Activated CD4-positive, alpha-beta T cell treated with anti-CD3 and anti-CD28 coated beads, Interleukin-2, amount 10 ng/mL, durations not matched to agents 24 days and 14 days (primary cell): ENCODE results near the gene DOCK8. TPM values are rescaled to one million over a fixed set of nuclear protein-coding genes. Genes with fewer than 3 reads are reported as not detected.

Experiments
- DNase-seq: peaks from one replicate; pipeline ENCODE4 v3.0.0; 2022
- H3K27ac Mint-ChIP-seq: one replicate; pipeline ENCODE4 v1.8.0; 2022; ENCODE audit warnings: mild to moderate bottlenecking, mixed read lengths
- H3K27me3 Mint-ChIP-seq: one replicate; pipeline ENCODE4 v1.8.0; 2022; ENCODE audit warnings: mixed read lengths
- H3K36me3 Mint-ChIP-seq: one replicate; pipeline ENCODE4 v1.8.0; 2022; ENCODE audit warnings: low read depth, mild to moderate bottlenecking, mixed read lengths
- H3K4me1 Mint-ChIP-seq: one replicate; pipeline ENCODE4 v1.8.0; 2021; ENCODE audit warnings: mixed read lengths
- H3K4me3 Mint-ChIP-seq: one replicate; pipeline ENCODE4 v1.8.0; 2022; ENCODE audit warnings: mild to moderate bottlenecking, moderate library complexity, mixed read lengths
- H3K9me3 Mint-ChIP-seq: one replicate; pipeline ENCODE4 v1.8.0; 2021; ENCODE audit warnings: mixed read lengths
- intact Hi-C: fragments of 100-400 bp; cut with micrococcal nuclease; formaldehyde crosslinking; loops from one replicate; pipeline ENCODE4 v1.15.1; 2023
- total RNA-seq: library from RNA; stranded (reverse); gene quantifications from 2 replicates; pipeline ENCODE4 v1.2.3, GENCODE V29; 2022

DOCK8 gene
- total RNA-seq, 1 donor from 2014 or later = 121 TPM

GRCh38 chr9:472479-473075, 257.9 kb downstream of the DOCK8 start:
- peaks cover 4% of the 10 kb centered on the region for H3K36me3 Mint-ChIP-seq
- DNase-seq = no peak
- no peak overlapping the region for H3K27ac Mint-ChIP-seq
- no peaks in the 10 kb centered on the region for H3K9me3 Mint-ChIP-seq
- H3K27me3 Mint-ChIP-seq = no peaks in the 10 kb centered on the region
- H3K4me3 Mint-ChIP-seq = no peak overlapping the region
- intact Hi-C loops = no loop called here
- peaks cover 26% of the 10 kb centered on the region for H3K4me1 Mint-ChIP-seq

- Mint-ChIP-seq H3K36me3 (no peaks in the 10 kb centered on the region), H3K4me1 (no peaks in the 10 kb centered on the region), H3K27me3 (no peaks in the 10 kb centered on the region), H3K27ac (no peak overlapping the region), H3K4me3 (no peak overlapping the region), H3K9me3 (no peaks in the 10 kb centered on the region)
- DNase-seq = no peak
- intact Hi-C loops = no loop called here
Observed at GRCh38 chr9:477193-477592, 262.5 kb downstream of the DOCK8 start.

GRCh38 chr9:479304-479970, 264.8 kb downstream of the DOCK8 start:
- Mint-ChIP-seq H3K4me3 (no peak overlapping the region), H3K4me1 (no peaks in the 10 kb centered on the region), H3K9me3 (no peaks in the 10 kb centered on the region), H3K27ac (no peak overlapping the region), H3K36me3 (no peaks in the 10 kb centered on the region), H3K27me3 (peaks cover 2% of the 10 kb centered on the region)
- DNase-seq = no peak
- intact Hi-C loops = no loop called here

- DNase-seq = no peak
- intact Hi-C loops = no loop called here
- no peak overlapping the region for H3K27ac Mint-ChIP-seq
- no peak overlapping the region for H3K4me3 Mint-ChIP-seq
- H3K9me3 Mint-ChIP-seq = no peaks in the 10 kb centered on the region
- no peaks in the 10 kb centered on the region for H3K36me3 Mint-ChIP-seq
- peaks cover 2% of the 10 kb centered on the region for H3K27me3 Mint-ChIP-seq
- H3K4me1 Mint-ChIP-seq = no peaks in the 10 kb centered on the region
Observed at GRCh38 chr9:479971-480350, 265.3 kb downstream of the DOCK8 start.

- intact Hi-C loops = no loop called here
- no peak for DNase-seq
- H3K27me3 Mint-ChIP-seq = peaks cover 7% of the 10 kb centered on the region
- no peaks in the 10 kb centered on the region for H3K9me3 Mint-ChIP-seq
- no peak overlapping the region for H3K4me3 Mint-ChIP-seq
- no peaks in the 10 kb centered on the region for H3K36me3 Mint-ChIP-seq
- H3K27ac Mint-ChIP-seq = no peak overlapping the region
- H3K4me1 Mint-ChIP-seq = no peaks in the 10 kb centered on the region
Observed at GRCh38 chr9:482739-483138, 268.1 kb downstream of the DOCK8 start.

- DNase-seq = no peak
- Mint-ChIP-seq H3K27me3 (peaks cover 7% of the 10 kb centered on the region), H3K27ac (no peak overlapping the region), H3K4me1 (no peaks in the 10 kb centered on the region), H3K9me3 (no peaks in the 10 kb centered on the region), H3K4me3 (no peak overlapping the region), H3K36me3 (no peaks in the 10 kb centered on the region)
- intact Hi-C loops = no loop called here
Observed at GRCh38 chr9:486156-486555, 271.5 kb downstream of the DOCK8 start.

GRCh38 chr9:487429-487828, 272.8 kb downstream of the DOCK8 start:
- intact Hi-C loops = no loop called here
- no peaks in the 10 kb centered on the region for H3K9me3 Mint-ChIP-seq
- no peak overlapping the region for H3K27ac Mint-ChIP-seq
- H3K4me1 Mint-ChIP-seq = no peaks in the 10 kb centered on the region
- peaks cover 7% of the 10 kb centered on the region for H3K27me3 Mint-ChIP-seq
- no peaks in the 10 kb centered on the region for H3K36me3 Mint-ChIP-seq
- DNase-seq = no peak
- no peak overlapping the region for H3K4me3 Mint-ChIP-seq

GRCh38 chr9:488448-488847, 273.8 kb downstream of the DOCK8 start:
- Mint-ChIP-seq H3K36me3 (no peaks in the 10 kb centered on the region), H3K27ac (no peak overlapping the region), H3K4me3 (no peak overlapping the region), H3K4me1 (no peaks in the 10 kb centered on the region), H3K27me3 (peaks cover 7% of the 10 kb centered on the region), H3K9me3 (no peaks in the 10 kb centered on the region)
- no peak for DNase-seq
- intact Hi-C loops = no loop called here

- peaks cover 5% of the 10 kb centered on the region for H3K27me3 Mint-ChIP-seq
Observed at GRCh38 chr9:489198-490197, 274.8 kb downstream of the DOCK8 start.

GRCh38 chr9:494764-495163, 280.1 kb downstream of the DOCK8 start:
- no peak for DNase-seq
- Mint-ChIP-seq H3K9me3 (no peaks in the 10 kb centered on the region), H3K36me3 (no peaks in the 10 kb centered on the region), H3K4me1 (no peaks in the 10 kb centered on the region), H3K27ac (no peak overlapping the region), H3K4me3 (no peak overlapping the region), H3K27me3 (peaks cover 16% of the 10 kb centered on the region)
- intact Hi-C loops = no loop called here

More at GRCh38 chr9:489198-490197, 274.8 kb downstream of the DOCK8 start:
- Mint-ChIP-seq H3K4me1 (no peaks in the 10 kb centered on the region), H3K36me3 (no peaks in the 10 kb centered on the region), H3K27ac (no peak overlapping the region), H3K9me3 (no peaks in the 10 kb centered on the region), H3K4me3 (no peak overlapping the region)
- intact Hi-C loops = no loop called here
- DNase-seq = no peak

- no peaks in the 10 kb centered on the region for H3K36me3 Mint-ChIP-seq
- no peak overlapping the region for H3K4me3 Mint-ChIP-seq
- intact Hi-C loops = no loop called here
- peaks cover 24% of the 10 kb centered on the region for H3K27me3 Mint-ChIP-seq
- no peak for DNase-seq
- no peak overlapping the region for H3K27ac Mint-ChIP-seq
- H3K4me1 Mint-ChIP-seq = no peaks in the 10 kb centered on the region
- no peaks in the 10 kb centered on the region for H3K9me3 Mint-ChIP-seq
Observed at GRCh38 chr9:495739-496138, 281.1 kb downstream of the DOCK8 start.

GRCh38 chr9:503326-503725, 288.7 kb downstream of the DOCK8 start:
- Mint-ChIP-seq H3K27ac (peak overlapping the region; percentile 55), H3K36me3 (no peaks in the 10 kb centered on the region), H3K27me3 (peaks cover 47% of the 10 kb centered on the region), H3K4me3 (peak overlapping the region; percentile 81), H3K9me3 (no peaks in the 10 kb centered on the region), H3K4me1 (peaks cover 8% of the 10 kb centered on the region)
- intact Hi-C loops = loop anchor here (10.0 kb wide), 2 partner anchors 251 to 1511 kb away; partner anchors contain the start of gene SMARCA2
- no peak for DNase-seq

GRCh38 chr9:503881-504852, 289.5 kb downstream of the DOCK8 start, which contains the start of gene KANK1:
Gene KANK1 (plus strand): TSS chr9:504695.
- Mint-ChIP-seq H3K27ac (peak within 1 kb of the TSS; percentile 55), H3K36me3 (no peaks in the 10 kb centered on the region), H3K4me1 (peaks cover 8% of the 10 kb centered on the region), H3K27me3 (peaks cover 52% of the 10 kb centered on the region), H3K9me3 (no peaks in the 10 kb centered on the region), H3K4me3 (peak within 1 kb of the TSS; percentile 81)
- intact Hi-C loops = loop anchor here (1.0 to 10.0 kb wide), 3 partner anchors 34 to 1511 kb away; partner anchors contain the start of gene SMARCA2
- peak; percentile 94 for DNase-seq
